Hypothalamus (tissue), 51 donors: ENCODE data around the gene TMOD3.

Source experiments
- DNase-seq, 51 donors: peaks; one replicate each; lab custom pipeline; 2025; lab: John Stamatoyannopoulos, UW

The TMOD3 gene

GRCh38 chr15:51889486-51889885, 60.0 kb downstream of the TMOD3 start:
- DNase-seq, result no peak

DNA sequence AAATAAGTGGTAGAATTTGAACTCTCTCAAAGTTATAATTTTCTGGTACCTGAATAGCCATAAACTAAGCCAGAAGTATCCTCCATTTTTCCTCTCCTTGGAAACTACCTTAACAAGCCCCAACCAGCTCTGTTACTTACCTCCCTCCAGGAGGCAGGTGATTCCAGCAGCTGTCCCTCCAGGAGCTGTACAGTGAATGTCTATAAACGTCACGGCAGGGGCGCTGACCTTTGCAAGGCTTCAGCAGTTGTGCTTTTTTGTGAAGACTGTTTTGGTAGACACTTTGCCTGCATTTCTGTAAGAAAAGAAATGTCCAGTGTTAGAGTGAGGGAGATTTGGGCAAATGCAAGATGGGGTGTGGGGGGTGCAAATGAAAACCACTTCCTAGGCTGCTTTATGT, 75.0 kb downstream of the TMOD3 start:
- DNase-seq, result no peak

- no peak for DNase-seq
Observed at GRCh38 chr15:51904931-51905330, 75.5 kb downstream of the TMOD3 start.

DNA sequence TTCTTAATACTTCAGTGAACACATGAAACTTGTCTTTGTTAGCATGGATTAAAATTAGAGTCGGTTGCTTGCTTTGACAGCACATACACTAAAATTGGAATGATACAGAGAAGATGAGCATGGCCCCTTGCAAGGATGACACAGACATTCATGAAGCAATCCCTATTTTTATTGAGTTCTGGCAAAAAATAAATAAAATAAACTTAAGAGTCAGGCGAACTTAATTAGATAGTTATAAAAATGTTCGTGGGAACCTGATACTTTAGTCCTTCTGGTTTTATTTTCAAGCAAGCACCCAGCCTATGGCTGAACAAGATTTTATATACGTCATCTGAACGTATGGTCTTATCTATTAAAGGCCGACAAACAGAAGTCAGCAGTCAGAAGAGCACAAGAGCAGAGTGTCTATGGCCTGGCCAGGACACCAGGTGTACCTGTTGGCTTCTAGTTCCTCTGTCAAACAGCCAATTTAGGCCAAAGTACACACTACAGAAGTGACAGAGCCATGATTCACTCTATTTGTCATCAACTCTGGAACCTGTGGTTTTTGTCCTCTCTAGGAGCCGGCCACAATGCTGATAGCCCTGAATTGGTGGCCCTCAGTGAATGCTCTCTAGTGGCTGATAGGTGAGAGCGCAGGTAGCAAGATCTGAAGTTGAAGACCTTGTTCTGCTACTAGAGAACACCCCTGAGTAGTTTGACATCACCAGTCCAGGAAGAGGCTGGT, 77.8 kb downstream of the TMOD3 start:
- no peak for DNase-seq

- DNase-seq, result no peak
Observed at GRCh38 chr15:51908316-51908715, 78.9 kb downstream of the TMOD3 start.

GRCh38 chr15:51909584-51909983, 80.1 kb downstream of the TMOD3 start:
- DNase-seq, result no peak

GRCh38 chr15:51912528-51912927, 83.1 kb downstream of the TMOD3 start:
- no peak for DNase-seq

DNA sequence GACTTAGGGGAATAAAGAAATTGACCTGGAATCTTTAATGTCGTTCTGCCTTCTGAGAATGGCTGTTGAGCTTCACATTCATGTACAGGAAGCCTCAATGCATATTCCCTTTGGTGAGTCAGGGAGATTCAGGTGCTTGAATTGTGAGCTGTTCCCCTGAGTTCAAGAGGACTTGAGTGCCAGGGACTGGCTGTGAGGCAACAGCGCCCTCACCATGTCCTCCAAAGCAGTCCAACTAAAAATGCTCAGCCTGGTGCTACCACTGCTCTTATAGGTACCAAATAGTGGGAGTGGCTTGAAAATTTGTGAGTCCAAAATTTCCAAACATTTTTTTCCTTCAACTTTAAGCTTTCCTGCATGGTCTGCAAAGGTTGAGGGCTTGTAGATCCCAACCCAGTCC, 88.0 kb downstream of the TMOD3 start:
- DNase-seq, result no peak

DNA sequence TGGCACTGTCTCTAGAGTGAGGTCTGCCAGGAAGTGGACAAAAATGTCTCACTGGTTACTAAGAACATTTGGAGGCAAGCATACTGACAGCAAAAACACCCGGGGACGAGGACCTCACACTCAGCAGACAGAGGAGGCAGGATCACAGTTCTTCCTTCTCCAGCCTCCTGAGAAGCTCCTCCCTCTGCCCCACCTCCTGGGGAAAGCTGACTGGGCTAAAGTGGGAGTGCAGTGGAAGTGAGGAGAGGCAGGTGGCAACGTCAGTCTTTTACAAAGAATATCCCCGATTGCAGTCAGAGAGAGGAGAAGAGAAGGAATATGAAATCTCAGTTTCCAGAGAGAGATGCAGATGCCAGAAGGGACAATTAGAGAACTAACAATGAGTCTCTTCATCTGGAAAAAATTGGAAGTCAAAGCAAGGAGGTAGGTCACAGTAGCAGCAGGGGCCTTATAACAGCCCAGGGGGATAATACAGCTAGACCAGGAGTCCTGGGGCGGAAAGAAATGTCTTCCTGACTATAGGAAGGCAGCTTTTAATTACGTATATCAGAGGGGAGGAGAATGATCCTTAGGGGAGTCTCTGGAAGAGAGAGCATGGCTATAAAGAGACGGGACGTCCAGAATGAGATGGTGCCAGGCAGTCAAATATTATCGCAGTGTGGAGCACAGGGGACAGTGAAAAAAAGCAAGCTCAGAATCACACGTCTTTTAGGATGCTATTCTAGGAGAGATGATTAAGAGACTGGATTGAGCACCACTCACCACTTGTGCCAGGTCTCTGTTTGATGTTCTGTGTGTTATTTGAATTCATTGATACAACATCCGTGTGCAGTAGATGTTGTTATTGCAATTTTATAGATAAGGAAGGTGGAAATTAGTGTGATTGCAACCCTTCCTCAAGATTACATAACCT, 95.0 kb downstream of the TMOD3 start:
- DNase-seq, result peak in 14 of 51 donors; percentile 1 to 40 (median 8)

- DNase-seq, result no peak
Observed at GRCh38 chr15:51926809-51927208, 97.4 kb downstream of the TMOD3 start.

GRCh38 chr15:51931016-51931415, 101.6 kb downstream of the TMOD3 start:
- no peak for DNase-seq

DNA sequence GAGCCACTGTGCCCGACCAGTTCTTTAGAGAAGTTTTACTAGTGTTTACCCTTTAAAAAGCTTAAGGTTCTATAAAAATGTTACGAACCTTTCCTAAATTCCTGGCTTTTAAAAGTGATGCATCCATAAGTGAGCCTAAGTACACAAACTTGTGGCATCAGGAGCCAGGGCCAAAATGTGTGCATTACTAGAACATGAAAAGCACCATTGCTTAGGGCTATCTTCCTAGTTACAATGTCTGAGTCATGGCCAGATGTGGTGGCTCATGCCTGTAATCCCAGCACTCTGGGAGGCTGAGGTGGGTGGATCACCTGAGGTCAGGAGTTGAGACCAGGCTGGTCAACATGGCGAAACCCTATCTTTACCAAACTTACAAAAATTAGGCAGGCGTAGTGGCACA, 102.2 kb downstream of the TMOD3 start:
- DNase-seq, result no peak

- DNase-seq, result no peak
Observed at GRCh38 chr15:51932161-51932560, 102.7 kb downstream of the TMOD3 start.

- no peak for DNase-seq
Observed at GRCh38 chr15:51935466-51936104, 106.1 kb downstream of the TMOD3 start.

DNA sequence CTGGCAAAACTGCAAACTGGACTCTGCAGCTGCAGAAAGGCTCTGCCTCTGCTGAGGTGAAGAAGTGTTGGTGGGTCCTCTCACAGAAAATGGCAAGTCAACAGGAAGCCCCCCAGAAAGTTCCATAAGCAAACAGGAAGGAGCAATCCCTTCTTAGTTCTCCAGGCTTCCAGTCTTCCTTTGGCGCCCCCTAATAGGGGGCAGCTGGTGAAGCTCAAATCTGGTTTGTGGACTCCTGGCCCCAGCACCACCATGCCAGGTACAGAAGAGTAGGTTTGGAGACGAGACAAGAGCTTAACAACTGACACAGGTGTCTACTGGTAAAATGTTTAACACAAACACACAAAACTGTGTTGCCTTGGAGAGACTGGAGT, 106.6 kb downstream of the TMOD3 start:
- no peak for DNase-seq

GRCh38 chr15:51938286-51938685, 108.8 kb downstream of the TMOD3 start:
- no peak for DNase-seq

- DNase-seq, result no peak
Observed at GRCh38 chr15:51939216-51939615, 109.8 kb downstream of the TMOD3 start.

DNA sequence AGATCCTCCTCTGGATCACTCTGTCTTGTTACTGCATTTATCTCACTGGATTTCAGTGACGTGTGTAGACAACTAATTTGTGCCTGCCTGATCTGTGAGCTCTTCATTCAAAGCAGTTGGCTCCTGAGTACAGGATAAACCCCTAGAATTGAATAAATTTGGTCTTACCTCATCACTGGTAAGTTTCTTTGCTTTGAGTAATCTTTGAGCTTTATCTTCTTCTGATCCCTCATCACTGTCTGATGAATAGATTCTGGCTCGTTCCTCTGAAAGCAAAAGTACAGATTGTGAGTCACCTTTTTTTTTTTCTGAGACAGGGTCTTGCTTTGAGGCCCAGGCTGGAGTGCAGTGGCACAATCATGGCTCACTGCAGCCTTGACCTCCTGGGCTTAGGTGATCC, 117.7 kb downstream of the TMOD3 start:
- no peak for DNase-seq

GRCh38 chr15:51952805-51953204, 123.4 kb downstream of the TMOD3 start:
- DNase-seq, result no peak

- no peak for DNase-seq
Observed at GRCh38 chr15:51955504-51955903, 126.1 kb downstream of the TMOD3 start.
